Measurements from ENCODE around the gene ASTE1. TPM values are rescaled to one million over a fixed set of nuclear protein-coding genes. Genes with fewer than 3 reads are reported as not detected.

Gene ASTE1
- total and polyA plus RNA-seq, 8 donors: 0.45 to 13.2 (median 3.3) TPM

- H3K36me3 ChIP-seq: peaks cover 6 to 84% (median 70%) of the 10 kb centered on the region in 4 donors
- H3K27ac ChIP-seq: no peak overlapping the region
- H3K9me3 ChIP-seq: no peaks in the 10 kb centered on the region
- no peaks in the 10 kb centered on the region for H3K4me1 ChIP-seq
- H3K27me3 ChIP-seq: no peaks in the 10 kb centered on the region
- intact Hi-C loops (cut with DNase I; ENCODE audit: low total_unique reads): no loop called here
- TF ChIP-seq POLR2AphosphoS5 (IDR thresholded peaks at IDR 0.05): no peak
- no peak for TF ChIP-seq POLR2A (IDR thresholded peaks at IDR 0.05)
- no peak for TF ChIP-seq EP300 (IDR thresholded peaks at IDR 0.05)
- TF ChIP-seq CTCF (IDR thresholded peaks at IDR 0.05): no peak
- DNase-seq: no peak
- 92 to 100% (median 100%) methylated on average over 1 of the region's 1 CpG for WGBS, 5 donors
- H3K4me3 ChIP-seq: no peak overlapping the region
These were observed 18.3 kb downstream of the ASTE1 start for GRCh38 chr3:131008326-131008725.

- no peak for DNase-seq
- Histone ChIP-seq H3K27ac (no peak overlapping the region), H3K27me3 (no peaks in the 10 kb centered on the region), H3K9me3 (no peaks in the 10 kb centered on the region), H3K36me3 (peaks cover 6 to 82% (median 67%) of the 10 kb centered on the region in 4 donors), H3K4me3 (no peak overlapping the region), H3K4me1 (no peaks in the 10 kb centered on the region)
- WGBS, 5 donors: 95 to 100% (median 97%) methylated on average over 2 of the region's 2 CpGs
- intact Hi-C loops (cut with DNase I; ENCODE audit: low total_unique reads): no loop called here
- no peak for TF ChIP-seq POLR2A (IDR thresholded peaks at IDR 0.05)
- no peak for TF ChIP-seq CTCF (IDR thresholded peaks at IDR 0.05)
- TF ChIP-seq POLR2AphosphoS5 (IDR thresholded peaks at IDR 0.05): no peak
- TF ChIP-seq EP300 (IDR thresholded peaks at IDR 0.05): no peak
These were observed 18.8 kb downstream of the ASTE1 start for GRCh38 chr3:131007782-131008181.

- Histone ChIP-seq H3K4me3 (no peak overlapping the region), H3K27me3 (no peaks in the 10 kb centered on the region), H3K4me1 (no peaks in the 10 kb centered on the region), H3K27ac (no peak overlapping the region), H3K36me3 (peaks cover 6 to 80% (median 62%) of the 10 kb centered on the region in 4 donors), H3K9me3 (no peaks in the 10 kb centered on the region)
- no peak for DNase-seq
- TF ChIP-seq POLR2A (IDR thresholded peaks at IDR 0.05) (no peak), CTCF (IDR thresholded peaks at IDR 0.05) (no peak), EP300 (IDR thresholded peaks at IDR 0.05) (no peak)
- WGBS, 5 donors: 92 to 100% (median 96%) methylated on average over 2 of the region's 2 CpGs
- intact Hi-C loops (cut with DNase I; ENCODE audit: low total_unique reads): no loop called here
These were observed 19.4 kb downstream of the ASTE1 start for GRCh38 chr3:131007256-131007655.

GRCh38 chr3:131004603-131005002, 22.0 kb downstream of the ASTE1 start:
- TF ChIP-seq POLR2A (IDR thresholded peaks at IDR 0.05): no peak
- no peak for TF ChIP-seq CTCF (IDR thresholded peaks at IDR 0.05)
- no peak for TF ChIP-seq POLR2AphosphoS5 (IDR thresholded peaks at IDR 0.05)
- TF ChIP-seq EP300 (IDR thresholded peaks at IDR 0.05): no peak
- H3K27ac ChIP-seq: no peak overlapping the region
- WGBS, 5 donors: 88 to 100% (median 95%) methylated on average over 1 of the region's 1 CpG

More at GRCh38 chr3:131004603-131005002, 22.0 kb downstream of the ASTE1 start:
- Histone ChIP-seq H3K27me3 (no peaks in the 10 kb centered on the region), H3K4me3 (no peak overlapping the region), H3K9me3 (no peaks in the 10 kb centered on the region), H3K4me1 (no peaks in the 10 kb centered on the region), H3K36me3 (peaks cover 6 to 76% (median 48%) of the 10 kb centered on the region in 4 donors)
- DNase-seq: no peak
- intact Hi-C loops (cut with DNase I; ENCODE audit: low total_unique reads): no loop called here
